Fibroblast of skin of right biceps (primary cell): Measurements from ENCODE around the gene RUFY3.

ENCODE experiments used
- DNase-seq: peaks from one replicate; pipeline ENCODE4 v3.0.0-alpha.2; 2013

RUFY3 gene

GRCh38 chr4:70842761-70843435 is 121.1 kb downstream of the RUFY3 start:
- no peak for DNase-seq

GRCh38 chr4:70844180-70844579 is 122.4 kb downstream of the RUFY3 start:
- DNase-seq, result no peak

DNA sequence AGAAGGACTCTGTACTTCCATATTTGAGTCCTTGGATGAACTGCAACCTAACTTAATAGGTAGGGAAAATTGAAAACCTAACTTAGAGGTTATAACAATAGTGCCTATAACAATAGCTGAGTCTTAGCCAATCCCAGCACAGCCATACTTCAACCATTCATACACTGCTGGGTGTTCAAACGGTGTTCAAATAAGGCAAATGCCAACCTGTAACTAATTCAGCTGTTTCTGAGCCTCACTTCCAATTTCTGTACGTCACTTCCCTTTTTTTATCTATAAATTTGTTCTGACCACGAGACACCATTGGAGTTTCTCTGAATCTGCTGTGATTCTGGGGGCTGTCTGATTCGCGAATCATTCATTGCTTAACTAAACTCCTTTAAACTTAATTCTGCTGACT is 127.5 kb downstream of the RUFY3 start:
- DNase-seq, result no peak

DNA sequence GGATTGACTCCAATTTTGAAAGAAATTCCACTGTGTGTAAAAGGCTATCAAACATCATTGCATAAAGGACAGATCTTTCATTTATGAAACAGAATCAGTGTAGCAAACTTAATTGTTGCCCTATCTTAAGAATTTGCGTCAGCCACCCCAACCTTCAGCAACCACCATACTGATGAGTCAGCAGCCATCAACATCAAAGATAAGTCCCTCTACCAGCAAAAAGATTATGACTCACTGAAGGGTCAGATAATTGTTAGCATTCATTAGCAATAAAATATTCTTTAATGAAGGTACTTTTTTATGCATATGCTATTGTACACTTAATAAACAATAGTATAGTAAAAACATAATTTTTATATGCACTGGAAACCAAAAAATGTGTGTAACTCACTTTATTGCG is 133.7 kb downstream of the RUFY3 start:
- no peak for DNase-seq
